22Rv1 (cell line): ENCODE results near the gene BTBD19.

Experiments
- ZFX ChIP-seq: fragments of 450-650 bp; IDR thresholded peaks from 2 replicates; pipeline ENCODE4 v1.6.1; 2017; ENCODE audit warnings: antibody characterized with exemption, borderline replicate concordance
- TF ChIP-seq, protein P1 (sequence below): fragments of 450-650 bp; IDR thresholded peaks from 2 replicates; pipeline ENCODE4 v1.5.1; 2017; ENCODE audit warnings: mild to moderate bottlenecking

DNA sequence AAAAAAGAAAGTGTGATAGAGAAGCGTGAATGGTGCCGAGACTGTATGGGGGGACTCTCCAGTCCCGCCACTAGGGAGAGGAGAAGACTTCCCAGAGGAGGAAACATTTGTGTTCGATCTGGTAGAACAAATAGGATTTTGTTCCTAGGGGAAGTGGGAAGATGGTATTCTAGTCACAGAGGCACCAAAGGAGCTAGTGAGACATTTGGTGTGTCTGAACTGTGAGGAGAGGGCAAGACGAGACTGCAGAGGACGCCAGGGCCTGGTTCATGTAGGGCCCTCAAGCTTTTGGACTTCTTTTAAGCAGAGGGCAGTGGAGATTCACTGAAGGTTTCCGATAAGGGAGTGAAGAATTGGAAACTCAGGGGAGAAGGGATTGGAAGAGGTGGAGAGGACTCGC lies 2.9 kb downstream of the BTBD19 start:
- TF ChIP-seq, protein P1, sequence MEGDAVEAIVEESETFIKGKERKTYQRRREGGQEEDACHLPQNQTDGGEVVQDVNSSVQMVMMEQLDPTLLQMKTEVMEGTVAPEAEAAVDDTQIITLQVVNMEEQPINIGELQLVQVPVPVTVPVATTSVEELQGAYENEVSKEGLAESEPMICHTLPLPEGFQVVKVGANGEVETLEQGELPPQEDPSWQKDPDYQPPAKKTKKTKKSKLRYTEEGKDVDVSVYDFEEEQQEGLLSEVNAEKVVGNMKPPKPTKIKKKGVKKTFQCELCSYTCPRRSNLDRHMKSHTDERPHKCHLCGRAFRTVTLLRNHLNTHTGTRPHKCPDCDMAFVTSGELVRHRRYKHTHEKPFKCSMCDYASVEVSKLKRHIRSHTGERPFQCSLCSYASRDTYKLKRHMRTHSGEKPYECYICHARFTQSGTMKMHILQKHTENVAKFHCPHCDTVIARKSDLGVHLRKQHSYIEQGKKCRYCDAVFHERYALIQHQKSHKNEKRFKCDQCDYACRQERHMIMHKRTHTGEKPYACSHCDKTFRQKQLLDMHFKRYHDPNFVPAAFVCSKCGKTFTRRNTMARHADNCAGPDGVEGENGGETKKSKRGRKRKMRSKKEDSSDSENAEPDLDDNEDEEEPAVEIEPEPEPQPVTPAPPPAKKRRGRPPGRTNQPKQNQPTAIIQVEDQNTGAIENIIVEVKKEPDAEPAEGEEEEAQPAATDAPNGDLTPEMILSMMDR = no peak
- TF ChIP-seq ZFX = no peak
